Brain microvascular endothelial cell (primary cell): Measurements from ENCODE around the gene ZBTB7A.

Experiments
- DNase-seq: peaks from one replicate; pipeline ENCODE4 v3.0.0-alpha.2; 2020
- H3K27ac ChIP-seq: fragments of 250-450 bp; sonication (Bioruptor Pico); 2 replicates; pipeline ENCODE4 v1.5.1; 2020; ENCODE audit warnings: mild to moderate bottlenecking, moderate library complexity
- H3K27me3 ChIP-seq: fragments of 250-450 bp; sonication (Bioruptor Pico); replicated peaks from 2 replicates; pipeline ENCODE4 v1.5.1; 2020; ENCODE audit warnings: mild to moderate bottlenecking
- H3K36me3 ChIP-seq: fragments of 250-450 bp; sonication (Bioruptor Pico); replicated peaks from 2 replicates; pipeline ENCODE4 v1.5.1; 2020; ENCODE audit warnings: mild to moderate bottlenecking
- H3K4me3 ChIP-seq: 2 replicates; pipeline ENCODE4 v1.5.1; 2011; ENCODE audit warnings: low read depth, mild to moderate bottlenecking, control low read depth, low read length, moderate library complexity
- in situ Hi-C: cut with HindIII; loops from 2 replicates; pipeline ENCODE4 v1.10.0; 2017; ENCODE audit warnings: low sequenced_read_pairs, low pct_ligation_motif_present
- TF ChIP-seq, protein P1 (sequence below): IDR thresholded peaks from 2 replicates; pipeline ENCODE4 v1.5.1; 2011; ENCODE audit warnings: low read depth, mild to moderate bottlenecking, moderate library complexity, low read length, control low read depth, inconsistent platforms; ENCODE audit errors: missing control alignments

The ZBTB7A gene

GRCh38 chr19:4066682-4067395 is at the start of gene ZBTB7A:
Gene ZBTB7A, minus strand, starts transcription at chr19:4066899. Its CDS starts 11,667 bp downstream, at chr19:4055232.
- peak; percentile 47 for DNase-seq
- Histone ChIP-seq H3K27ac (peak within 1 kb of the TSS; percentile 2), H3K27me3 (no peaks in the 10 kb centered on the region), H3K36me3 (peaks cover 17% of the 10 kb centered on the region), H3K4me3 (peak within 1 kb of the TSS; percentile 71)
- TF ChIP-seq, protein P1, sequence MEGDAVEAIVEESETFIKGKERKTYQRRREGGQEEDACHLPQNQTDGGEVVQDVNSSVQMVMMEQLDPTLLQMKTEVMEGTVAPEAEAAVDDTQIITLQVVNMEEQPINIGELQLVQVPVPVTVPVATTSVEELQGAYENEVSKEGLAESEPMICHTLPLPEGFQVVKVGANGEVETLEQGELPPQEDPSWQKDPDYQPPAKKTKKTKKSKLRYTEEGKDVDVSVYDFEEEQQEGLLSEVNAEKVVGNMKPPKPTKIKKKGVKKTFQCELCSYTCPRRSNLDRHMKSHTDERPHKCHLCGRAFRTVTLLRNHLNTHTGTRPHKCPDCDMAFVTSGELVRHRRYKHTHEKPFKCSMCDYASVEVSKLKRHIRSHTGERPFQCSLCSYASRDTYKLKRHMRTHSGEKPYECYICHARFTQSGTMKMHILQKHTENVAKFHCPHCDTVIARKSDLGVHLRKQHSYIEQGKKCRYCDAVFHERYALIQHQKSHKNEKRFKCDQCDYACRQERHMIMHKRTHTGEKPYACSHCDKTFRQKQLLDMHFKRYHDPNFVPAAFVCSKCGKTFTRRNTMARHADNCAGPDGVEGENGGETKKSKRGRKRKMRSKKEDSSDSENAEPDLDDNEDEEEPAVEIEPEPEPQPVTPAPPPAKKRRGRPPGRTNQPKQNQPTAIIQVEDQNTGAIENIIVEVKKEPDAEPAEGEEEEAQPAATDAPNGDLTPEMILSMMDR, result no peak
- in situ Hi-C loops, result no loop called here

DNA sequence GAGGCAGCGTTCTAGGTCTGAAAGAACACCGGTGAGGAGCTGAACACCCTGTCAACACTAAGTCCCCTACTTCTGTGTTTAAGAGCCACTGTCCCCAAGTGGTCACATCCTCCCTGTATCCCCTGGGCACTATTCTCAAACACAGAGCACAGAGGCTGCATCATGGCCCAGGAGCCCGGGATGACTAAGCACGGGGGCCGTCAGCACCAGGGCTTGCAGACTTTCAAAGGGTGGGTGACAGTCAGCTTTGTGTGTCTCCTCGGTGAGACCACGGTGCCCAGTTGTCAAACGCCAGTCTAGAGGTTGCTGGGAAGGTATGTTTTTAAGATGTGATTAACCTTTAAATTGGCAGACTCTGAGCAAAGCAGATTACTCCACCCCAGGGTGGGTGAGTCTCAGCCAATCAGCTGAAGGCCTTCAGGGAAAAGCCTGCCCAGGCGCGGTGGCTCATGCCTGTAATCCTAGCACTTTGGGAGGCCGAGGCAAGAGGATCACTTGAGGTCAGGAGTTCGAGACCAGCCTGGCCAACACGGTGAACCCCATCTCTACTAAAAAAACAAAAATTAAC is 49.2 kb upstream of the ZBTB7A start:
- Histone ChIP-seq H3K4me3 (no peak overlapping the region), H3K27ac (no peak overlapping the region), H3K36me3 (peaks cover 57% of the 10 kb centered on the region), H3K27me3 (no peaks in the 10 kb centered on the region)
- in situ Hi-C loops, result no loop called here
- no peak for DNase-seq
- TF ChIP-seq, protein P1, result no peak

DNA sequence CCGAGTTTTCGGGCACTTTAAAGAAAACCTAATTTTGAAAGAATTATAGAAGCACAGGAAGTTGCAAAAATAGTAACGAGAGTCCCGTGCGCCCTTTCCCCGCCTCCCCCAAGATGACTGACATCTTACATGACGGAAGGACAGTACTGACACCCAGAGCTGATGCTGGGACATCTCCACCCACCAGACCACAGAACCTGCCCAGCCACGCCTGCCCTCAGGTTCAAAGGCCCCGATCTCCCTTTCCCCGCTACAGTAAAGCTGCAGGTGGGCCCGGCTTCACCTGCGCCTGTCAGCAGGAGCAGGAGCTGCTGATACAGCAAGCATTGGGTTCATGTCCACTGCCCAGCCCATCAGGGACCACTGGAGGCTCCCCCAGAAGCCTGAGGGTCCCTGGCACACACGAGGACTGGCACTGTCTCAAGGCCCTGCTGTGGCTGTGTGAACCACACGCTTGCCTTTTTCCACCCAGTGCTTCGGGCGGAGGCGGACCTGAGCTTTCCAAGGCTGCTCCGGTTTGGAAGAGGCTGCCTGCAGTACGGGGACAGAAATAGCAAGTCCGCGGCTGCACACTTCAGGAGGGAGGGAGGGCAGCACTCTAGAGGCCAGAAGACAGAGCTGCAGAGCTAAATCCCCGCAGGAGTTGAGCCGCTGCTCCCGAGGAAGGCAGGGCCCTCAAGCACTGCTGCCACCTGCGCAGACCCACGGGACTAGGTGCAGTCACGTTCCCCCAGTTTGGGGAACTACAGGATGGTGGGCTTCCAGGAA is 48.5 kb upstream of the ZBTB7A start:
- Histone ChIP-seq H3K4me3 (no peak overlapping the region), H3K27ac (no peak overlapping the region), H3K27me3 (no peaks in the 10 kb centered on the region), H3K36me3 (peaks cover 62% of the 10 kb centered on the region)
- no peak for DNase-seq
- TF ChIP-seq, protein P1, result no peak
- in situ Hi-C loops, result no loop called here

DNA sequence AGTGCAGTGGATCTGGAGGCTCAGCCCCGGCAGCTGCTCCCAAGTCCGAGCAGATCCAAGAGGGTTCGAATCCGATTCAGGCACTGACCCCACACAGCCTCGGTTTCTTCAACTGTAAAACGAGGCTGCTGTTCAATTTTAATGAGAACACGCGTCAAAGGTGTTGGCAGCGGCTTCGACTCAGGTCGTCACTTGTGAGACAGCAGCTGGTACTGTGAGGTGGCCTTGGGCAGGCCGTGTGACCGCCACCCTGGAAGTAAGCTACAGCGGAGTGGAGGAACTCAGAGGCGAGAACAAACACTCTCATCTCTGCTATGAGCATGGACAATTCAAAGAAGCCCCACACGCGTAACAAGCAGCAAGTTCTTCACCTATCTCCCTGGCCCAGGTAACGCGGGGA is 47.5 kb upstream of the ZBTB7A start:
- H3K27ac ChIP-seq, result no peak overlapping the region
- DNase-seq, result no peak
- in situ Hi-C loops, result no loop called here
- no peaks in the 10 kb centered on the region for H3K27me3 ChIP-seq
- TF ChIP-seq, protein P1, result no peak
- peaks cover 69% of the 10 kb centered on the region for H3K36me3 ChIP-seq
- no peak overlapping the region for H3K4me3 ChIP-seq

GRCh38 chr19:4113398-4114088 is 46.8 kb upstream of the ZBTB7A start:
- no peak overlapping the region for H3K4me3 ChIP-seq
- no peak for DNase-seq
- H3K27ac ChIP-seq, result no peak overlapping the region
- H3K36me3 ChIP-seq, result peaks cover 76% of the 10 kb centered on the region
- TF ChIP-seq, protein P1, result no peak
- H3K27me3 ChIP-seq, result no peaks in the 10 kb centered on the region
- in situ Hi-C loops, result no loop called here
